ENCODE measurements around the gene LAYN. TPM values are rescaled to one million over a fixed set of nuclear protein-coding genes. Genes with fewer than 3 reads are reported as not detected.

LAYN gene
- total RNA-seq, 4 donors from 2014 or later = 12.0 to 47.1 (median 18.5) TPM

GRCh38 chr11:111549196-111549868, 8.8 kb downstream of the LAYN start:
- Histone ChIP-seq H3K36me3 (peaks cover 0 to 37% (median 2%) of the 10 kb centered on the region in 4 donors), H3K27me3 (no peaks in the 10 kb centered on the region), H3K4me3 (no peak overlapping the region), H3K9me3 (no peaks in the 10 kb centered on the region), H3K4me1 (no peaks in the 10 kb centered on the region), H3K27ac (replicated peaks in 1 of 4) (no peak overlapping the region)
- intact Hi-C loops (cut with DNase I) = no loop called here
- DNase-seq (ENCODE audit: extremely low spot score) = peak; percentile 90
- 87% methylated on average over 11 of the region's 11 CpGs for WGBS
- TF ChIP-seq EP300 (IDR thresholded peaks at IDR 0.05) = no peak
- no peak for TF ChIP-seq POLR2AphosphoS5 (IDR thresholded peaks at IDR 0.05)
- no peak for TF ChIP-seq CTCF (IDR thresholded peaks at IDR 0.05)
- TF ChIP-seq POLR2A (IDR thresholded peaks at IDR 0.05; ENCODE audit: low read depth) = no peak

- no peaks in the 10 kb centered on the region for H3K9me3 ChIP-seq
- TF ChIP-seq CTCF (IDR thresholded peaks at IDR 0.05) (no peak), POLR2A (IDR thresholded peaks at IDR 0.05; ENCODE audit: low read depth) (no peak), EP300 (IDR thresholded peaks at IDR 0.05) (no peak)
- H3K27me3 ChIP-seq = no peaks in the 10 kb centered on the region
- intact Hi-C loops (cut with DNase I) = no loop called here
- WGBS = 78% methylated on average over 3 of the region's 3 CpGs
- H3K4me3 ChIP-seq = no peak overlapping the region
- H3K27ac ChIP-seq (replicated peaks in 1 of 4) = no peak overlapping the region
- no peaks in the 10 kb centered on the region for H3K4me1 ChIP-seq
- DNase-seq (ENCODE audit: extremely low spot score) = no peak
- peaks cover 0 to 34% (median 2%) of the 10 kb centered on the region in 4 donors for H3K36me3 ChIP-seq
These were observed 9.3 kb downstream of the LAYN start for GRCh38 chr11:111549869-111550203.

- Histone ChIP-seq H3K36me3 (peaks cover 0 to 34% (median 2%) of the 10 kb centered on the region in 4 donors), H3K9me3 (no peaks in the 10 kb centered on the region), H3K4me3 (no peak overlapping the region), H3K27me3 (no peaks in the 10 kb centered on the region), H3K27ac (replicated peaks in 1 of 4) (no peak overlapping the region), H3K4me1 (no peaks in the 10 kb centered on the region)
- TF ChIP-seq POLR2AphosphoS5 (IDR thresholded peaks at IDR 0.05) (no peak), POLR2A (IDR thresholded peaks at IDR 0.05; ENCODE audit: low read depth) (no peak), CTCF (IDR thresholded peaks at IDR 0.05) (no peak), EP300 (IDR thresholded peaks at IDR 0.05) (no peak)
- no peak for DNase-seq (ENCODE audit: extremely low spot score)
- intact Hi-C loops (cut with DNase I) = no loop called here
- 97% methylated on average over 2 of the region's 2 CpGs for WGBS
These were observed 9.7 kb downstream of the LAYN start for GRCh38 chr11:111550258-111550657.

- H3K27ac ChIP-seq (replicated peaks in 1 of 4) = no peak overlapping the region
- no peak for TF ChIP-seq POLR2A (IDR thresholded peaks at IDR 0.05; ENCODE audit: low read depth)
- TF ChIP-seq POLR2AphosphoS5 (IDR thresholded peaks at IDR 0.05) = no peak
- no peak for TF ChIP-seq EP300 (IDR thresholded peaks at IDR 0.05)
- no peak for TF ChIP-seq CTCF (IDR thresholded peaks at IDR 0.05)
- H3K27me3 ChIP-seq = no peaks in the 10 kb centered on the region
- no peaks in the 10 kb centered on the region for H3K9me3 ChIP-seq
- H3K4me1 ChIP-seq = peaks cover 0 to 18% (median 16%) of the 10 kb centered on the region in 4 donors
- DNase-seq (ENCODE audit: extremely low spot score) = no peak
- intact Hi-C loops (cut with DNase I) = no loop called here
- H3K36me3 ChIP-seq = peaks cover 0 to 8% (median 3%) of the 10 kb centered on the region in 4 donors
- H3K4me3 ChIP-seq = no peak overlapping the region
These were observed 14.0 kb downstream of the LAYN start for GRCh38 chr11:111554532-111554931.

GRCh38 chr11:111555255-111555654, 14.7 kb downstream of the LAYN start:
- Histone ChIP-seq H3K4me3 (no peak overlapping the region), H3K9me3 (no peaks in the 10 kb centered on the region), H3K27ac (replicated peaks in 1 of 4) (no peak overlapping the region), H3K4me1 (peaks cover 0 to 18% (median 16%) of the 10 kb centered on the region in 4 donors), H3K36me3 (peaks cover 0 to 6% (median 3%) of the 10 kb centered on the region in 4 donors), H3K27me3 (no peaks in the 10 kb centered on the region)
- intact Hi-C loops (cut with DNase I) = no loop called here
- no peak for DNase-seq (ENCODE audit: extremely low spot score)
- TF ChIP-seq EP300 (IDR thresholded peaks at IDR 0.05) (no peak), POLR2A (IDR thresholded peaks at IDR 0.05; ENCODE audit: low read depth) (no peak), CTCF (IDR thresholded peaks at IDR 0.05) (no peak), POLR2AphosphoS5 (IDR thresholded peaks at IDR 0.05) (no peak)

Measured in esophagus muscularis mucosa (tissue), 4 donors.